K562 (cell line): ENCODE measurements around the gene PLCB3. TPM values are rescaled to one million over a fixed set of nuclear protein-coding genes. Genes with fewer than 3 reads are reported as not detected.

Experiments
- CCNT2 ChIP-seq: IDR thresholded peaks from 2 replicates; pipeline ENCODE4 v1.6.1; 2011; ENCODE audit warnings: borderline replicate concordance, low read depth, mild to moderate bottlenecking, moderate library complexity, mixed read lengths, low read length; ENCODE audit not compliant: insufficient read length; ENCODE audit errors: extremely low read depth
- GTF2B ChIP-seq: IDR thresholded peaks from 2 replicates; pipeline ENCODE4 v1.6.1; 2011; ENCODE audit not compliant: insufficient read length; ENCODE audit errors: extremely low read depth
- RREB1 ChIP-seq: fragments of 250-450 bp; sonication (Bioruptor Pico); IDR thresholded peaks from 2 replicates; pipeline ENCODE4 v1.4.0; 2020
- TCF7 ChIP-seq: sonication (generic); IDR thresholded peaks from 2 replicates; pipeline ENCODE4 v1.6.1; 2016; ENCODE audit warnings: antibody characterized with exemption, borderline replicate concordance
- TRIM24 ChIP-seq, 2 experiments: fragments of 450-650 bp; IDR thresholded peaks; 2 replicates each; pipeline ENCODE4 v1.6.1; 2016
- YY1 ChIP-seq, 3 experiments: IDR thresholded peaks; 2 replicates each; pipeline ENCODE4 v1.6.1; 2011; ENCODE audit warnings: low read length in 2 of 3, mild to moderate bottlenecking in 2 of 3, moderate library complexity in 2 of 3, borderline replicate concordance in 1 of 3, control low read depth in 1 of 3, low read depth in 1 of 3; ENCODE audit not compliant: insufficient read depth in 3 of 3, insufficient replicate concordance in 2 of 3, control insufficient read depth in 1 of 3, insufficient read length in 1 of 3; ENCODE audit errors: extremely low read depth in 1 of 3
- ZNF324 ChIP-seq: fragments of 250-450 bp; sonication (Bioruptor Pico); IDR thresholded peaks from 2 replicates; pipeline ENCODE4 v1.4.0; 2020; ENCODE audit warnings: mild to moderate bottlenecking
- ZNF445 ChIP-seq: fragments of 250-450 bp; sonication (Bioruptor Pico); IDR thresholded peaks from 2 replicates; pipeline ENCODE4 v1.4.0; 2020; ENCODE audit warnings: low read depth, mild to moderate bottlenecking, moderate library complexity
- polyA plus RNA-seq, 8 experiments: library from polyadenylated mRNA; depleted of rRNA in 4 of 8; stranded (reverse) in 5 of 8; unstranded in 3 of 8; fragments of >200 nt; fragmentation: Nextera tagmentation in 2 of 8; fragmentation: Illumina TruSeq in 1 of 8; extraction: Ambion mirVana in 2 of 8; extraction: Trizol in 1 of 8; gene quantifications; 2 replicates each; pipeline versions ENCODE4 v1.2.1 to v1.2.3, GENCODE V29; 2011 to 2014; ENCODE audit warnings: inconsistent platforms in 1 of 8, missing spikeins in 1 of 8
- total RNA-seq, 7 experiments: library from RNA; depleted of rRNA in 6 of 7; stranded (reverse); fragments of >200 nt in 6 of 7; fragmentation: Illumina TruSeq in 2 of 7; extraction: Trizol in 2 of 7; gene quantifications; 2 replicates each; pipeline versions ENCODE4 v1.2.1 to v1.2.3, GENCODE V29; 2011 to 2021; ENCODE audit warnings: low replicate concordance in 1 of 7

Gene PLCB3
- total and polyA plus RNA-seq, 9 of the 15 experiments (the other 6 are each of a cell fraction or from before 2014, with no cell fraction given): 0.31 to 44.8 (median 14.6) TPM

GRCh38 chr11:64225608-64226506 lies 25.5 kb upstream of the PLCB3 start, which contains the start of the genes NUDT22 and TRPT1 (continued):
- TF ChIP-seq RREB1 (CRISPR knock-in tag) (no peak), CCNT2 (peak; percentile 56), ZNF445 (CRISPR knock-in tag) (no peak), YY1 (IDR thresholded peaks at IDR 0.05; ENCODE audit: borderline replicate concordance in 1 of 3, control insufficient read depth in 1 of 3, extremely low read depth in 1 of 3, insufficient read depth in 3 of 3, insufficient read length in 1 of 3, insufficient replicate concordance in 2 of 3, low read depth in 1 of 3, low read length in 2 of 3) (peak in 2 of 3 experiments; percentile 30 to 40), GTF2B (no peak), ZNF324 (CRISPR knock-in tag) (no peak), TRIM24 (IDR thresholded peaks at IDR 0.05) (peak in 1 of 2 experiments; percentile 65; a peak in 1 of 4 replicates), TCF7 (0 out of 2 replicates have a peak, but pooled peaks have one; percentile 58)
